Skeletal muscle tissue (tissue), 4 donors: ENCODE results near the gene DGKQ. TPM values are rescaled to one million over a fixed set of nuclear protein-coding genes. Genes with fewer than 3 reads are reported as not detected.

Experiments
- H3K27ac ChIP-seq: one replicate; pipeline ENCODE4 v1.7.0; 2013; ENCODE audit warnings: mild to moderate bottlenecking, low read depth, low read length, inconsistent platforms
- H3K27me3 ChIP-seq, 3 donors: one replicate each; pipeline ENCODE4 v1.7.0; 2013; ENCODE audit warnings: low read length in 3 of 3; ENCODE audit not compliant: control insufficient read depth in 3 of 3, insufficient read depth in 3 of 3
- H3K36me3 ChIP-seq, 3 donors: one replicate each; pipeline ENCODE4 v1.7.0; 2013; ENCODE audit warnings: low read length in 3 of 3; ENCODE audit not compliant: control insufficient read depth in 3 of 3, insufficient read depth in 3 of 3
- H3K4me1 ChIP-seq, 3 donors: one replicate each; pipeline ENCODE4 v1.7.0; 2013; ENCODE audit warnings: low read length in 3 of 3, mild to moderate bottlenecking in 3 of 3; ENCODE audit not compliant: control insufficient read depth in 3 of 3, insufficient read depth in 3 of 3
- H3K4me3 ChIP-seq, 3 donors: one replicate each; pipeline ENCODE4 v1.7.0; 2013; ENCODE audit warnings: low read length in 3 of 3
- H3K9ac ChIP-seq, 3 donors: one replicate each; pipeline ENCODE4 v1.7.0; 2013; ENCODE audit warnings: low read length in 3 of 3, mild to moderate bottlenecking in 3 of 3, moderate library complexity in 2 of 3, low read depth in 1 of 3
- H3K9me3 ChIP-seq, 3 donors: one replicate each; pipeline ENCODE4 v1.7.0; 2013; ENCODE audit warnings: low read length in 3 of 3; ENCODE audit not compliant: control insufficient read depth in 3 of 3
- total RNA-seq: library from RNA; depleted of rRNA; stranded (reverse); fragments of >200 nt; gene quantifications from one replicate; pipeline ENCODE4 v1.2.3, GENCODE V29; 2014
- donor health status: Osteomylitis.

DGKQ gene
- total RNA-seq, 1 donor from 2014 or later: 2.1 TPM

DNA sequence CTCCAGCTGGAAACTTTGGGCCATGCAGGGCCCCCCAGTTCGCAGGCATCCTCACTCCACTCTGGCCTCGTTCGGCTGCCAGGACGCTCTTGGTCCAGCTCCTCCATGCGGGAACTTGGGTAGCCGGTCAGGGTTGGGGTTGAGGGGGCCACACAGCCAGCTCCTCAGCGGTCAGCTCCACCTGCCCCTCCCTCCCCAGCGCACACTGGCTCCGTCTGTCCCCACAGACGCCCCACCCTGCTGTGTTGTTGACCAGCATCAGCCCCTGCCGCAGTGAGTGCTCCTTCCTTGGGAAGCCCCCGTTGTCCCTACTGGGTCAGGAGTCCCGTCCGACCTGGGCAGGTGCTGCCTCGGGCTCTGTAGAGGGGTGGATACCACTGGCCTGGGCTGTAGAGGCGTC lies 43.8 kb upstream of the DGKQ start:
- Histone ChIP-seq H3K9me3 (no peaks in the 10 kb centered on the region), H3K4me1 (no peaks in the 10 kb centered on the region), H3K9ac (no peak overlapping the region), H3K36me3 (no peaks in the 10 kb centered on the region), H3K27me3 (no peaks in the 10 kb centered on the region), H3K27ac (no peak overlapping the region), H3K4me3 (no peak overlapping the region)

DNA sequence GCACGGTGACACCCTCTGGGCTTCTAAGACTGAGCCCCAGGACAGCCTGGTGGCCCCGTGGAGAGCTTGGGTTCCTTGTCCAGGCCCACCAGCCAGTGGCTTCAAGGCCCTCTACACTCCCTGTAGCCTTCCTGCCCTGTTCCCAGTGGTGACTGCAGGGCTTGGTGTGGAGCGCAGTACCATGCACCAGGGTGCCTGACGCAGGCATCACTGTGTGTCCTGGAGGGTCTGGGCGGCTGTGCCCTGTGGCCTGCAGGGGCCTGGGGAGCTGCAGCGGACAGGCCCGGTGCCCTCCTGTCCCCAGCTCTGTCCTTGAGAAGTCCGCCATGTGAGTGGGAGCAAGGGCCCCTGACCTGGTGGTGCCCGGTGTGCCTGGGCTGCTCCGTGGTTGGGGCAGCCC lies 42.4 kb upstream of the DGKQ start:
- H3K4me1 ChIP-seq: peaks cover under 1 to 2% (median 1%) of the 10 kb centered on the region in 3 donors

DNA sequence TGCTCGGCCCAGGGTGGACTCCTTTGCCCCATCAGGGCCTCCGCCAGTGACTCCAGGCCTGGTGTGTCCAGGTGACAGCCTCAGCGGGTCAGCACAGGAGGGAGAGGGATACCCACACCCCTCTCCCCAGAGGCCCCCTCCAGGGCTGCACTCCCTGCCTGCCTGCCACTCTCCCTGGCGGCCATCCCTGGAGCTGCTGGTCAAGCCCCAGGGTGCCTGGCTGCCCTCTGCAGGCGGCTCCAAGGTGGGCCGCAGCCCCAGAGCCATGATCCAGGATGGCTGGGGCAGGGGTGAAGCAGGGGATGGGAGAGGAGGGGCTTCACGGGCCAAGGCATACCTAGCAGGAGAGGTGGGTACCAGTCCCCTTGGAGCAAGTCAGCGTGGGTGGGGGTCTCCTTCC lies 41.8 kb upstream of the DGKQ start:
- Histone ChIP-seq H3K4me1 (peaks cover 3 to 7% (median 6%) of the 10 kb centered on the region in 3 donors), H3K27ac (no peak overlapping the region)

More for the DNA sequence above, 42.4 kb upstream of the DGKQ start:
- Histone ChIP-seq H3K9me3 (no peaks in the 10 kb centered on the region), H3K36me3 (no peaks in the 10 kb centered on the region), H3K9ac (no peak overlapping the region), H3K27ac (no peak overlapping the region), H3K4me3 (no peak overlapping the region), H3K27me3 (no peaks in the 10 kb centered on the region)

DNA sequence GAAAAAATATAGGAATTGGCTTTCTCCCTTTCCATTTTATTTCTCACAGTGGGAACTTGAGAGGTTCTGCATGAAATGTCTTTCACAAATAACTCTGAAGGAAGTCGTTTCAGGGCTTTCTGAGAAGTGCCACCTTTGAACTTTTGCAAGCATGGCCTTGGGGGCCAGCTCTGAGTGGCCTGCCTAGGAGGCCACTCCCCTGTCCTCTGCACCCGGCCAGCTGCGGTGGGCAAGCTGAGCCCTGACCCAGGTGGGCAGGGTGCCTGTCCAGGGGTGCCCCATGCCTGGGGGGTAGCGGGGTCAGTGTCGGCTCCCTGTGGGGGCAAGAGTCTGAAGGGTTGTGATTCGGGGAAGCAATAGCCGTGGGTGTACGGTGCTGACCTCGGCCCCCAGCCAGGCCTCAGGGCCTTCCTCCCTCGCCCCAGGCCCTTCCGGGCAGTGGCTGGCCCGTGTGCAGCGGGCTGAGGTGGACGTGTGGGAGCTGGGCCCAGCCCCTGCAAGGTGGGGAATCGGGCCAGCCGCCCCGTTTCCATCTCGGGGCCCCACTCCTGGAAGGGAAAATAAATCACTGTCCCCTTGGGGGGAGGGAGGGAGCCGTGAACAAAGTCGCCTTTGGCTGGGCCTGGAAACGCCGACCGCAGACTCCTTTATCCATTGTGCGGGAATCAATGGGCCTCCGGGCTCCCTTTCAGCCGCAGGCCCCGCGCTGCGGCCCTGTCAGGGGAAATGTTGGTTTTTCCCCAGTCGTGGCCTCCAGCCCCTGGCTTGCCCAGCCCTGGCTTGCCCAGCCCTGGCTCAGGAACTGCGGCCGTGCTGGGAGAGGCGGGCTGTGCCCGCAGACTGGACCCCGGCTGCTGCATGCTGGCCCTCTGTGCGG lies 41.2 kb upstream of the DGKQ start:
- Histone ChIP-seq H3K4me1 (peaks cover 3 to 12% (median 11%) of the 10 kb centered on the region in 3 donors), H3K27ac (no peak overlapping the region), H3K27me3 (no peaks in the 10 kb centered on the region), H3K36me3 (no peaks in the 10 kb centered on the region), H3K4me3 (no peak overlapping the region), H3K9me3 (no peaks in the 10 kb centered on the region), H3K9ac (no peak overlapping the region)

More for the DNA sequence above, 41.8 kb upstream of the DGKQ start:
- Histone ChIP-seq H3K27me3 (no peaks in the 10 kb centered on the region), H3K9ac (no peak overlapping the region), H3K36me3 (no peaks in the 10 kb centered on the region), H3K4me3 (no peak overlapping the region), H3K9me3 (no peaks in the 10 kb centered on the region)

DNA sequence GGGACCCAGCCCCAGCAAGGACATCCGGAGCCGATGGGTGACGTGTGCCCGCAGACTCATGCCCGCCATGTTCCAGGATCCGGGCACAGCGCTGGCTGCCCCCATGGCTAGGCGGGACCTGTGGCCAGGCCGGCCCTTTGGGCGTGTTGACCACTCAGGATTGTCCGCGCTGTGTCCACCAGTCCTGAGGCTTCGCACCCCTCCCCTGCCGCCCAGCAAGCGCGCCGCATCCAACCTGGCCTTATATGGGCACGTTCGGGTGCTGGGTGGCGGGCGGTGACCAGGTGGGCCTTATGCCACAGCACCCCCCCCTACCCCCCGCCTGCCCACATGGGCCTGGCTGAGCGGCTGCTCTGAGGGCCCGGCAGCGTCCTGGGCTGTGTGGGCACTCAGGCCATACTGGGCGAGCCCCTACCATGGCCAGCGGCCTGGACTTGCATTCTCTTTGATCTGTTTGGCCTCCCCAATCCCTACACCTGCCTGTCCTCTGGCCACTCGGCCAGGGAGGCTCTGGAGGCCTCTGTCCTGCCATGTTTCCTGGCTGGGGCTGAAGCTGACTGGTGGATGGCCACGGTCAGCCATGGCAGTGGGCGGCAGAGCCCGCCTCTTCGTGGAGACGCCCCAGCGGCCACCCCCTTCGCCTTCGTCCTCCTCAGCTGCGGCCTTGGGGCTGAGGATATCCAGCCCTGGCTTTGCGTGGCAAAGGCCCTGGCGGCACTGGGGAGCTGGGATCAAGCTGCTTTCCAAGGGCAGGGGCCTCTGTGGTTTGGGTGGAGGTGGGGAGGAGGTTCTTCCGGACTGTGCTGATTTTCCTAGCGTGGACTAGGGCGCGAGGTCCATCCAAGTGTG lies 40.1 kb upstream of the DGKQ start:
- Histone ChIP-seq H3K4me1 (peaks cover 10 to 20% (median 19%) of the 10 kb centered on the region in 3 donors), H3K4me3 (peak overlapping the region in 1 of 3 donors; percentile 0), H3K27me3 (peaks cover 0 to 8% (median 7%) of the 10 kb centered on the region in 3 donors), H3K36me3 (no peaks in the 10 kb centered on the region), H3K9ac (no peak overlapping the region), H3K27ac (no peak overlapping the region), H3K9me3 (no peaks in the 10 kb centered on the region)

DNA sequence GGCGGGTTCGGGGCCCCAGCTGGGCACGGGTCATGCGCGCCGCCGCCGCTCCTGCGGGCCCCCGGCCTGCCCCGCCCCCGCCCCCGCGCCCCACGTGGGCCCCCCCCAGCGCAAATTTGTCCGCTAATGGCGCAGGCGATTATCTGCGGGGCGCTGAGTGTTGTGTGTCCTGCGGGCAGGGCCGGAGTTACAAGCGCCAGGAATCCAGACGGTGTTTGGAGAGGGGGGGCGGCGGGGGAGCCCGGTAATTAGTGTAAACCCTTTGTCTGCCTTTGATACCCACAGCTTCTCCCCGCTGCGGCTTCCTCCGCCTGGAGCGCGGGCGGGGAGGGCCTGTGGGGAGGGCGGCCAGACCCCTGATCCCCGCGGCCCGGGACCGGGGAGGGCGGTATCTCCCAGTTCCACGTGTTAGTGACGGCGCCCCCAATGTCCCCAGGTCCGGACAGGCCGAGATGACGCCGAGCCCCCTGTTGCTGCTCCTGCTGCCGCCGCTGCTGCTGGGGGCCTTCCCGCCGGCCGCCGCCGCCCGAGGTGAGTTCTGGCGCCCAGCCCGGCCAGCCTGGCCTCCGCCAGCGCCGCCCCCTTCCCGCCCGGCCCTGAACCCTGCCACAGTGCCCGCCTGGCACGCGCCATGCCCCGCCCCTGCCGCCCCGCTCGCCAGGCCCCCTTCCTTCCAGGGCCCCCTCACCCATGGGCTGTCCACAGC lies 38.8 kb upstream of the DGKQ start:
- H3K27me3 ChIP-seq: peaks cover 8 to 16% (median 11%) of the 10 kb centered on the region in 3 donors
- peak overlapping the region in 2 of 3 donors; percentile 32 to 40 for H3K9ac ChIP-seq
- no peaks in the 10 kb centered on the region for H3K9me3 ChIP-seq
- peak overlapping the region in 2 of 3 donors; percentile 43 to 45 for H3K4me3 ChIP-seq
- H3K27ac ChIP-seq: no peak overlapping the region
- H3K4me1 ChIP-seq: peaks cover 10 to 21% (median 20%) of the 10 kb centered on the region in 3 donors
- H3K36me3 ChIP-seq: no peaks in the 10 kb centered on the region

DNA sequence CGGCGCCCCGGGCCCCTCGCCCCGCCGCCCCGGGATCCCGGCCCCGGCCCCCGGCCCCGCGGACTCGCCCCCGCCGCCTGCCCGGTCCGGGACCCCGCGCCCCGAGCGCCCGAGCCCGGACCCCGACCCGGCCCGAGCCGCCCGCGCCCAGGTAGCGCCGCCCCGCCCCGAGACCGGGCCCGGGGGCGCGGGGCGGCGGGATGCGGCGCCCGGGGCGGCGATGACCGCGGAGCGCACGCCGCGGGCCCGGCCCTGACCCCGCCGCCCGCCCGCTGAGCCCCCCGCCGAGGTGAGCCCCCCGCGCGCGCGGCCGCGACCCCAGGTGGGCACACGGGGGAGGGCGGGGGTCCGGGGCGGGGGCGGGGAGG lies 38.3 kb upstream of the DGKQ start:
- Histone ChIP-seq H3K36me3 (no peaks in the 10 kb centered on the region), H3K4me1 (peaks cover 10 to 21% (median 20%) of the 10 kb centered on the region in 3 donors), H3K4me3 (no peak overlapping the region), H3K27ac (no peak overlapping the region), H3K27me3 (peaks cover 13 to 21% (median 15%) of the 10 kb centered on the region in 3 donors), H3K9me3 (no peaks in the 10 kb centered on the region), H3K9ac (no peak overlapping the region)

DNA sequence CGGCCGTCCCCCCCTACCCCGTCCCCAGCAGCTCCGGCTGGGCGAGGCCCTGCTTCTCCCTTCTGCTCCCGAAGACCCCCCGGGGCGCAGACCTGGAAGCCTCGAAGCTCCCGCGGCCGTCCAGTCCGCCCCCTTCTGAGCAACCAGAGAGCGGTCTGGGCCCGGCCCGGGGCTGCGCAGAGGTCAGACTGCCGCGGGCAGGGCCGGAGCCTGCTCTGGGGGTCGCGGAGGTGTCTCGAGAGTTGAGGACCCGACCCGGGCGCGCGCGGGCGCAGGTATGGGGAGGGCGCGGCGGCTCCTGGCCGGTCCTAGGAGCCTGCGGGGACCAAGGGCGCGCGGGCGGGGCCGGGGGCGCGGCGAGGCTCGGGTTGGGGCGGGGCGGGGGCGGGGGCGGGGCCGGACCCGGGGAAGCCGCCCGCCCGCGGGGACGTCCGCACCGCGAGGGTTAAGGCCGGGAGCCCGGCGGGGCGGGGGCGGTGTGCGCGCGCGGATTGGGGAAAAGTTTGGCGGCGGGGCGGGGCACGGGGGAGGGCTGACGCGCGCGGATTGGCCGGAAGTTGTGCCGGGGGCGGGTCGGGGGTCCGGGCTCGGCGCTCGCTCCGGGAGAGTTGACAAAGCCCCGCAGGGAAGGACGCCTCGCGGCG lies 37.8 kb upstream of the DGKQ start, which contains the start of gene FGFRL1:
TSS of gene FGFRL1 (plus strand) at position 605 of the 644 bp plus-strand sequence. CDS start 860 bp downstream, outside the sequence.
- no peak within 1 kb of the TSS for H3K27ac ChIP-seq
- H3K9me3 ChIP-seq: no peaks in the 10 kb centered on the region
- peak within 1 kb of the TSS in 2 of 3 donors; percentile 45 to 75 for H3K4me3 ChIP-seq
- H3K4me1 ChIP-seq: peaks cover 10 to 21% (median 20%) of the 10 kb centered on the region in 3 donors
- H3K36me3 ChIP-seq: no peaks in the 10 kb centered on the region
- peak within 1 kb of the TSS in 2 of 3 donors; percentile 32 to 62 for H3K9ac ChIP-seq
- H3K27me3 ChIP-seq: peaks cover 16 to 23% (median 19%) of the 10 kb centered on the region in 3 donors

DNA sequence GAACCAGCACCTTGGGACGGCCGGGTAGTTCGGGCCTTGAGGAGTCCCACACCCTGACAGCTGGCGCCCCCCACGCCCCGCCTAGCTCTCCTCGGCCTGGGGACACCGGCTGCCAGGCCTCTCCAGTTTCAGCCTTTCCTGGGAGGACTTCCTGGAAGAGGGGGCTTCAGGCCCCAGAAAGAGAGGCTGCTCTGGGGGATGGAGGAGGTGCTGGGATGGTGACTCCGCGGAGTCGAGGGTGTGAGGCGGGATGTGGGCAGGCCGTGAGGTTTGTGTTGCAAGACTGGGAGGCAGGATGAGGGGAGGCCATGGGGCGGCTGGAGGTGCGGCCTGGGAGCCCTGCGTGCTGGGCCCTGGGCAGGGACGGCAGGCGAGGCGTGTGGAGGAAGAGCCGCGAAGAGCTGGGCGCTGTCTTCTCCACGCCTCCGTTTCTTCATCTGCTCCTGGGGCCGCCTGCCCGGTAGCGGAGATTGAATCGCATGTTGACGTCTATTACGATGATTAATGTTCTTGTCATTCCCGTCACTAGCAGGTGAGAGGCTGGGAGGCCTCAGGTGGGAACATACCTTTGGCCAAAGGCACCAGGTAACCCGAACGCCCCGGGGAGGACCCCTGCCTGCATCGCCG lies 37.1 kb upstream of the DGKQ start:
- Histone ChIP-seq H3K36me3 (no peaks in the 10 kb centered on the region), H3K4me1 (peaks cover 10 to 21% (median 20%) of the 10 kb centered on the region in 3 donors), H3K27ac (no peak overlapping the region), H3K27me3 (peaks cover 18 to 25% (median 21%) of the 10 kb centered on the region in 3 donors), H3K9ac (peak overlapping the region in 1 of 3 donors; percentile 62), H3K9me3 (no peaks in the 10 kb centered on the region), H3K4me3 (peak overlapping the region; percentile 54 to 75 (median 73))
